T47D (cell line): Measurements from ENCODE around the gene PTPRR.

Experiments used
- DNase-seq, 2 experiments: peaks; one replicate each; pipeline versions ENCODE4 v3.0.0 to v3.0.0-alpha.2; 2011 to 2012; ENCODE audit warnings: low read depth in 1 of 2, low spot score in 1 of 2
- JUND ChIP-seq: IDR thresholded peaks from 2 replicates; pipeline ENCODE4 v1.6.1; 2012; ENCODE audit warnings: low read depth
- in situ Hi-C: cut with HindIII; loops from 2 replicates; pipeline ENCODE4 v1.10.0; 2016; ENCODE audit warnings: low sequenced_read_pairs, low pct_unique_long_range_greater_than_20kb

PTPRR gene

GRCh38 chr12:70590051-70590450 lies 330.5 kb downstream of the PTPRR start:
- in situ Hi-C loops: no loop called here
- DNase-seq: peak; percentile 58 to 80
- no peak for TF ChIP-seq JUND
